ENCODE measurements around the gene KLHL9. TPM values are rescaled to one million over a fixed set of nuclear protein-coding genes. Genes with fewer than 3 reads are reported as not detected.
A peak's percentile ranks its signal among the peaks of the same experiment; 100 is the strongest.
"Not testable (repeated sequence)": the region's sequence is repeated elsewhere in the genome, so short reads cannot be mapped to it uniquely, and the experiment has no call there.

The KLHL9 gene
- 17.8 TPM for total RNA-seq
- long read RNA-seq, full-length matches to known transcripts = 18 of 22 reads
- long read RNA-seq, partial matches to known transcripts = 2 of 22 reads
- long read RNA-seq, other reads (novel, unspliced or antisense) = 2 of 22 reads

- peak; percentile 97 for DNase-seq (ENCODE audit: low spot score)
Measured at GRCh38 chr9:21334701-21335632, at the start of gene KLHL9. Gene KLHL9 (minus strand): TSS chr9:21335404. CDS start chr9:21334859, 545 bp downstream.

- DNase-seq (ENCODE audit: low spot score) = no peak
Measured at GRCh38 chr9:21383627-21384026, 48.4 kb upstream of the KLHL9 start.

- no peak for DNase-seq (ENCODE audit: low spot score)
Measured at GRCh38 chr9:21381448-21382339, 46.5 kb upstream of the KLHL9 start.

GRCh38 chr9:21371467-21371866, 36.3 kb upstream of the KLHL9 start:
- not testable (repeated sequence) for DNase-seq (ENCODE audit: low spot score)

GRCh38 chr9:21367957-21368356, 32.8 kb upstream of the KLHL9 start, which contains the start of gene IFNA13:
Gene IFNA13 (minus strand): TSS chr9:21368057. CDS start chr9:21368010, 47 bp downstream.
- no peak for DNase-seq (ENCODE audit: low spot score)

GRCh38 chr9:21367169-21367568, 32.0 kb upstream of the KLHL9 start:
- not testable (repeated sequence) for DNase-seq (ENCODE audit: low spot score)

- no peak for DNase-seq (ENCODE audit: low spot score)
Measured at GRCh38 chr9:21362287-21362686, 27.1 kb upstream of the KLHL9 start.

- DNase-seq (ENCODE audit: low spot score) = no peak
Measured at GRCh38 chr9:21357479-21358460, 22.6 kb upstream of the KLHL9 start.

GRCh38 chr9:21350787-21351186, 15.6 kb upstream of the KLHL9 start, which contains the start of gene IFNA6:
Gene IFNA6 (minus strand): TSS chr9:21350887. CDS start chr9:21350887, 0 bp downstream.
- DNase-seq (ENCODE audit: low spot score) = no peak

GRCh38 chr9:21348430-21348970, 13.3 kb upstream of the KLHL9 start:
- DNase-seq (ENCODE audit: low spot score) = no peak

- no peak for DNase-seq (ENCODE audit: low spot score)
Measured at GRCh38 chr9:21340735-21341134, 5.5 kb upstream of the KLHL9 start.

GRCh38 chr9:21336457-21336856, 1.3 kb upstream of the KLHL9 start:
- DNase-seq (ENCODE audit: low spot score) = no peak

GRCh38 chr9:21333226-21333625, 2.0 kb downstream of the KLHL9 start:
- DNase-seq (ENCODE audit: low spot score) = no peak

- DNase-seq (ENCODE audit: low spot score) = no peak
Measured at GRCh38 chr9:21331676-21332402, 3.4 kb downstream of the KLHL9 start.

- no peak for DNase-seq (ENCODE audit: low spot score)
Measured at GRCh38 chr9:21326526-21327139, 8.6 kb downstream of the KLHL9 start.

- DNase-seq (ENCODE audit: low spot score) = no peak
Measured at GRCh38 chr9:21324047-21324446, 11.2 kb downstream of the KLHL9 start.

GRCh38 chr9:21322911-21323461, 12.2 kb downstream of the KLHL9 start:
- DNase-seq (ENCODE audit: low spot score) = no peak

GRCh38 chr9:21320465-21320864, 14.7 kb downstream of the KLHL9 start:
- no peak for DNase-seq (ENCODE audit: low spot score)
